ENCODE results near the gene ADGRG3.
"Not testable (repeated sequence)": the region's sequence is repeated elsewhere in the genome, so short reads cannot be mapped to it uniquely, and the experiment has no call there.

Gene ADGRG3

GRCh38 chr16:57726433-57726947, 58.4 kb downstream of the ADGRG3 start:
- no peak overlapping the region for H3K27ac ChIP-seq (ENCODE audit: insufficient read depth in 1 of 2, low read depth in 1 of 2, low read length in 2 of 2, poor library complexity in 1 of 2, severe bottlenecking in 2 of 2)
- no peaks in the 10 kb centered on the region for H3K9me3 ChIP-seq (ENCODE audit: control extremely low read depth in 1 of 5, control insufficient read depth in 4 of 5, insufficient read depth in 2 of 5, low read depth in 1 of 5, low read length in 4 of 5)
- CTCF ChIA-PET: interaction anchor here (0.9 to 11.7 kb wide), 8 partner anchors 10 to 135 kb away, joined by 3 to 72 read pairs (median 4); no protein-coding TSS in a partner anchor
- 88% methylated on average over 4 of the region's 7 CpGs for WGBS (ENCODE audit: insufficient coverage)
- no peaks in the 10 kb centered on the region for H3K36me3 ChIP-seq (ENCODE audit: control insufficient read depth in 4 of 4, insufficient read depth in 4 of 4, low read length in 3 of 4)
- POLR2A ChIA-PET: interaction anchor here (2.0 kb wide), 1 partner anchor 37 kb away, joined by 5 read pairs; no protein-coding TSS in a partner anchor
- H3K27me3 ChIP-seq (replicated peaks in 2 of 5; ENCODE audit: control insufficient read depth in 4 of 5, insufficient read depth in 5 of 5, low read length in 4 of 5): no peaks in the 10 kb centered on the region
- no peak overlapping the region for H3K4me3 ChIP-seq (ENCODE audit: control insufficient read depth in 1 of 7, extremely low read depth in 1 of 7, insufficient read depth in 4 of 7, low read depth in 2 of 7, low read length in 6 of 7)
- no peak for DNase-seq
- H3K4me1 ChIP-seq (ENCODE audit: control extremely low read depth in 1 of 4, control insufficient read depth in 4 of 4, insufficient read depth in 4 of 4, low read length in 3 of 4): peaks cover 0 to 39% (median 12%) of the 10 kb centered on the region in 4 experiments

DNA sequence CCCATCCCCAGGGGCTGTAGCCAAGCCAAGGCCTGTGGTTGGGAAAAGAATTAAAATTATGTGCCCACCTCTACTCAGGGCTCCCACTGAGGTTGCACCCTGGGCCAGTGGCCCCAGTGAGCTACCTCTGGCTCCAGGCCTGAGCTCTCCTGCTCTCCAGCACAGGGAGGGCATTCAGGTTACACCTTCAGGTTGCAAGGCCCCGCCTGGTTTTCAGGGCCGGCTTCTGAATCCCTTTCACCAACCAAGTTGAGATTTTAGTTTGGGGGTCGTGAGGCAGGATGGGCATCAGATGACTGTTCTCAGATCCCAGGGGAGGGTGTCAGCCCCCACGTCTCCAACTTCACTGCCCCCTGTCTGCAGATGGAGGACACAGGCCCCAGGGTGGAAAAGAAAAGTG, 59.5 kb downstream of the ADGRG3 start:
- Histone ChIP-seq H3K4me1 (ENCODE audit: control extremely low read depth in 1 of 4, control insufficient read depth in 4 of 4, insufficient read depth in 4 of 4, low read length in 3 of 4) (peaks cover 0 to 29% (median 12%) of the 10 kb centered on the region in 4 experiments), H3K36me3 (ENCODE audit: control insufficient read depth in 4 of 4, insufficient read depth in 4 of 4, low read length in 3 of 4) (no peaks in the 10 kb centered on the region), H3K4me3 (ENCODE audit: control insufficient read depth in 1 of 7, extremely low read depth in 1 of 7, insufficient read depth in 4 of 7, low read depth in 2 of 7, low read length in 6 of 7) (no peak overlapping the region), H3K27me3 (replicated peaks in 2 of 5; ENCODE audit: control insufficient read depth in 4 of 5, insufficient read depth in 5 of 5, low read length in 4 of 5) (no peaks in the 10 kb centered on the region), H3K27ac (ENCODE audit: insufficient read depth in 1 of 2, low read depth in 1 of 2, low read length in 2 of 2, poor library complexity in 1 of 2, severe bottlenecking in 2 of 2) (no peak overlapping the region), H3K9me3 (ENCODE audit: control extremely low read depth in 1 of 5, control insufficient read depth in 4 of 5, insufficient read depth in 2 of 5, low read depth in 1 of 5, low read length in 4 of 5) (no peaks in the 10 kb centered on the region)
- ChIA-PET CTCF (interaction anchor here (1.0 to 11.7 kb wide), 6 partner anchors 43 to 152 kb away, joined by 3 to 72 read pairs (median 3); no protein-coding TSS in a partner anchor), POLR2A (no interaction called here)
- DNase-seq: no peak
- whole genome bisulfite sequencing (ENCODE audit: insufficient coverage): 90% methylated on average over 3 of the region's 4 CpGs

DNA sequence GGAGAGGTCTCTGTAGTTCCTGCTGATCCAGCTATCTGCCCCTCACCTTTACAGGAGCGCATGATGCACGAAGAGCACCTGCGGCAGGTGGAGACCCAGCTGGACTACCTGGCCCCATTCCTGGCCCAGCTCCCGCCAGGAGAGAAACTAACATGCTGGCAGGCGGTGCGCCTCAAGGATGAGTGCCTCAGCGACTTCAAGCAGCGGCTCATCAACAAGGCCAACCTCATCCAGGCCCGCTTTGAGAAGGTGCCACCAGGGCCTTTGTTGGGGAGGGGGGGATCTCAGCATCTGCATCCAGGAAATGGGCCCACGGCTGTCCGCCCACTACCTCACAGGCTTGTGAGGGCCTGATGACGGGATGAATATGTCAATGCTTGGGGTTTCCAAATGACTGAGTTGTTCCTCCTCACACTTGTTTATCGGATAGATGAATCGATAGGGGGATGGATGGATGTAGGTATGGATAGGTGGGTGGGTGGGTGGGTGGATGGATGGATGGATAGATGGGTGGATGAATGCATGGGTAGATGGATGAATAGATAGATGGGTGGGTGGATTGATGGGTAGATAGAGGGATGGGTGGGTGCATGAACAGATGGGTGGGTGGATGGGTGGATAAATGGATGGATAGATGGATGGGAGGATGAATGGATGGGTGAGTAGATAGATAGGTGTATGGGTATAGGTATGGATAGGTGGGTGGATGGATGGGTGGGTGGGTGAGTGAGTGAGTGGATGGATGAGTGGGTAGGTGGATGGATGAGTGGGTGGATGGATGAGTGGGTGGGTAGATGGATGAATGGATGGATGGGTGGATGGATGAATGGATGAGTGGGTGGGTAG, 60.5 kb downstream of the ADGRG3 start:
- WGBS (ENCODE audit: insufficient coverage): 94% methylated on average over 5 of the region's 14 CpGs
- Histone ChIP-seq H3K36me3 (ENCODE audit: control insufficient read depth in 4 of 4, insufficient read depth in 4 of 4, low read length in 3 of 4) (no peaks in the 10 kb centered on the region), H3K27me3 (replicated peaks in 2 of 5; ENCODE audit: control insufficient read depth in 4 of 5, insufficient read depth in 5 of 5, low read length in 4 of 5) (no peaks in the 10 kb centered on the region), H3K27ac (ENCODE audit: insufficient read depth in 1 of 2, low read depth in 1 of 2, low read length in 2 of 2, poor library complexity in 1 of 2, severe bottlenecking in 2 of 2) (no peak overlapping the region), H3K9me3 (ENCODE audit: control extremely low read depth in 1 of 5, control insufficient read depth in 4 of 5, insufficient read depth in 2 of 5, low read depth in 1 of 5, low read length in 4 of 5) (no peaks in the 10 kb centered on the region), H3K4me1 (ENCODE audit: control extremely low read depth in 1 of 4, control insufficient read depth in 4 of 4, insufficient read depth in 4 of 4, low read length in 3 of 4) (peaks cover 0 to 25% (median 12%) of the 10 kb centered on the region in 4 experiments), H3K4me3 (ENCODE audit: control insufficient read depth in 1 of 7, extremely low read depth in 1 of 7, insufficient read depth in 4 of 7, low read depth in 2 of 7, low read length in 6 of 7) (no peak overlapping the region)
- POLR2A ChIA-PET: no interaction called here
- DNase-seq: no peak
- CTCF ChIA-PET: interaction anchor here (1.0 to 3.4 kb wide), 3 partner anchors 137 to 153 kb away, joined by 3 to 14 read pairs (median 3); no protein-coding TSS in a partner anchor

- H3K4me1 ChIP-seq (ENCODE audit: control extremely low read depth in 1 of 4, control insufficient read depth in 4 of 4, insufficient read depth in 4 of 4, low read length in 3 of 4): peaks cover 0 to 26% (median 13%) of the 10 kb centered on the region in 4 experiments
- no peak overlapping the region for H3K4me3 ChIP-seq (ENCODE audit: control insufficient read depth in 1 of 7, extremely low read depth in 1 of 7, insufficient read depth in 4 of 7, low read depth in 2 of 7, low read length in 6 of 7)
- ChIA-PET CTCF (no interaction called here), POLR2A (no interaction called here)
- H3K27ac ChIP-seq (ENCODE audit: insufficient read depth in 1 of 2, low read depth in 1 of 2, low read length in 2 of 2, poor library complexity in 1 of 2, severe bottlenecking in 2 of 2): no peak overlapping the region
- H3K9me3 ChIP-seq (ENCODE audit: control extremely low read depth in 1 of 5, control insufficient read depth in 4 of 5, insufficient read depth in 2 of 5, low read depth in 1 of 5, low read length in 4 of 5): no peaks in the 10 kb centered on the region
- DNase-seq: no peak
- 100% methylated on average over 1 of the region's 1 CpG for WGBS (ENCODE audit: insufficient coverage)
- H3K36me3 ChIP-seq (ENCODE audit: control insufficient read depth in 4 of 4, insufficient read depth in 4 of 4, low read length in 3 of 4): no peaks in the 10 kb centered on the region
- H3K27me3 ChIP-seq (replicated peaks in 2 of 5; ENCODE audit: control insufficient read depth in 4 of 5, insufficient read depth in 5 of 5, low read length in 4 of 5): no peaks in the 10 kb centered on the region
Measured at GRCh38 chr16:57729182-57729484, 61.0 kb downstream of the ADGRG3 start.

DNA sequence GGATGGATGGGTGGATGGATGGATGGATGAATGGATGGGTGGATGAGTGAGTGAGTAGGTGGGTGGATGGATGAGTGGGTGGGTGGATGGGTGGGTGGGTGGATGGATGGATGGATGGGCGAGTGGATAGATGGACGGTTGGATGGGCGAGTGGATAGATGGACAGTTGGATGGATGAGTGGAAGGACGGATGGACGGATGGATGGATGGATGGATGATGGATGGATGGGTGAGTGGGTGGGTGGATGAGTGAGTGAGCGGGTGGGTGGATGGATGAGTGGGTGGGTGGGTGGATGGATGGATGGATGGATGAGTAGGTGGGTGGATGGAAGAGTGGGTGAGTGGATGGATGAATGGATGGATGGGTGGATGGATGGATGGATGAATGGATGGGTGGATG, 61.7 kb downstream of the ADGRG3 start:
- POLR2A ChIA-PET; H3K9me3 ChIP-seq (ENCODE audit: control extremely low read depth in 1 of 5, control insufficient read depth in 4 of 5, insufficient read depth in 2 of 5, low read depth in 1 of 5, low read length in 4 of 5); H3K27me3 ChIP-seq (replicated peaks in 2 of 5; ENCODE audit: control insufficient read depth in 4 of 5, insufficient read depth in 5 of 5, low read length in 4 of 5); DNase-seq; H3K27ac ChIP-seq (ENCODE audit: insufficient read depth in 1 of 2, low read depth in 1 of 2, low read length in 2 of 2, poor library complexity in 1 of 2, severe bottlenecking in 2 of 2); H3K36me3 ChIP-seq (ENCODE audit: control insufficient read depth in 4 of 4, insufficient read depth in 4 of 4, low read length in 3 of 4); H3K4me3 ChIP-seq (ENCODE audit: control insufficient read depth in 1 of 7, extremely low read depth in 1 of 7, insufficient read depth in 4 of 7, low read depth in 2 of 7, low read length in 6 of 7): not testable (repeated sequence)
- CTCF ChIA-PET: interaction anchor here (1.1 kb wide), 1 partner anchor 58 kb away, joined by 3 read pairs; no protein-coding TSS in a partner anchor
- 99% methylated on average over 6 of the region's 6 CpGs for WGBS (ENCODE audit: insufficient coverage)
- H3K4me1 ChIP-seq (ENCODE audit: control extremely low read depth in 1 of 4, control insufficient read depth in 4 of 4, insufficient read depth in 4 of 4, low read length in 3 of 4): peaks cover 0 to 27% (median 16%) of the 10 kb centered on the region in 4 experiments

- POLR2A ChIA-PET: no interaction called here
- 89% methylated on average over 11 of the region's 13 CpGs for WGBS (ENCODE audit: insufficient coverage)
- no peaks in the 10 kb centered on the region for H3K36me3 ChIP-seq (ENCODE audit: control insufficient read depth in 4 of 4, insufficient read depth in 4 of 4, low read length in 3 of 4)
- H3K9me3 ChIP-seq (ENCODE audit: control extremely low read depth in 1 of 5, control insufficient read depth in 4 of 5, insufficient read depth in 2 of 5, low read depth in 1 of 5, low read length in 4 of 5): no peaks in the 10 kb centered on the region
- CTCF ChIA-PET: interaction anchor here (0.7 to 2.3 kb wide), 12 partner anchors 9 to 155 kb away, joined by 3 to 10 read pairs (median 3); no protein-coding TSS in a partner anchor
- DNase-seq: no peak
- H3K4me3 ChIP-seq (ENCODE audit: control insufficient read depth in 1 of 7, extremely low read depth in 1 of 7, insufficient read depth in 4 of 7, low read depth in 2 of 7, low read length in 6 of 7): no peak overlapping the region
- no peaks in the 10 kb centered on the region for H3K27me3 ChIP-seq (replicated peaks in 2 of 5; ENCODE audit: control insufficient read depth in 4 of 5, insufficient read depth in 5 of 5, low read length in 4 of 5)
- H3K27ac ChIP-seq (ENCODE audit: insufficient read depth in 1 of 2, low read depth in 1 of 2, low read length in 2 of 2, poor library complexity in 1 of 2, severe bottlenecking in 2 of 2): no peak overlapping the region
- peaks cover 0 to 20% (median 15%) of the 10 kb centered on the region in 4 experiments for H3K4me1 ChIP-seq (ENCODE audit: control extremely low read depth in 1 of 4, control insufficient read depth in 4 of 4, insufficient read depth in 4 of 4, low read length in 3 of 4)
Measured at GRCh38 chr16:57730771-57731730, 62.9 kb downstream of the ADGRG3 start.
